Measurements from ENCODE around the gene CACNA2D3.
"Not testable (repeated sequence)": the region's sequence is repeated elsewhere in the genome, so short reads cannot be mapped to it uniquely, and the experiment has no call there.

CACNA2D3 gene

DNA sequence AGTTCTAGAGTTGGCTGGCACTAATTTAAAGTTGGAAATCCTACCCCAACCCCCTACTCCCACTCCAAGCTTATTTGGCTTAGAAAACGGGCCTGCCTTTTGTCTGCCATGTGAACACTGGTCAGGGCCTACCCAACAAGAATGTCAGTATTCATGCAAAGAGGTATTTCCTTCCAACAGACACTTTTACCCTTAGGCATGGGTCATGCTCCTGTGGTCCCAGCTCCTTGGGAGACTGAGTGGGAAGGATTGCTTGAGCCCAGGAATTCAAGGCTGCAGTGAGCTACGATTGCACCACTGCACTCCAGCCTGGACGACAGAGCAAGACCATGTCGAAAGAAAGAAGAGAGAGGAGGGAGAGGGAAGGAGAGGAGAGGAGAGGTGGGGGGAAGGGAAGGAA is 943.0 kb downstream of the CACNA2D3 start:
- no peak for DNase-seq

DNA sequence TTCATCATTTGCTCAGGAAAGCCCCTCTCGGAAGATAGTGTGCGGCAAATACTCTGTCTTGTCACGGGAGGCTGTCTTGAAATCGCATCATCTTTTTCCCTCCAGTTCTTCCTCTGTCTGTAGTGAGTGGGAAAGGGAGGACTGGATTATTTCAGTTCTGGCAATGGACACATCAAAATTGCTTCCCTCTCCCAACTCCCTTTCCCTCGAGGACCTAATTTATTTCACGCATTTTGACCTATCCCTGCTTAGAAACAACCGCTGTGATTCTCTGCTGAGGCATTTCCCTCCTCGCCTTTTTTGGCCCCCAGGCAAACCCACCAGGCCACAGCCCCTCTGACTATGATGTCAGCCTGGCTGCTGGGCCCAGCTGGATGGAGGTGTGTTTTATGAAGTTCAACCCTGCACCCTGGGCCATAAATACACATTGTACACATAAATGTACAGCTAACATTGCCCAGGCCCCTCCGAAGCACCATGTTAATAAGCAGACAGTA is 944.2 kb downstream of the CACNA2D3 start:
- DNase-seq: no peak

DNA sequence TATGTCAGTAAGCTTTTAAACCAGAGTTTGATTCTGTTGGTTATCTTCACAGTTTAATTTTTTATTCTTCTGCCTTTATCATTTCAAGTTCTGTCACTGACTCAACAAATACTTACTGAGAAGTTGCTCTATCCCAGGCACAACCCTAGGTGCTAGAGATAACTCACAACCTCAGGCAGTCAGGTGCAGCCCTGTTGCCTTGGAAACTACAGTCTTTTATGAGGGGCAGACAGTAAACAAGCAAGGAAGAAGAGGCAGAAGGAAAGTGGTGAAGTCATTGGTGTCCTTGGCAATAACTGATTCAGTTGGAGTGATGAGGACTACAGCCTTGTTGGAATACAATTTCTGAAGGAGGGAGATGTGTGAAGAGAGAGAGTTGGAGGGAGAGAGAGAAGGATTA is 947.6 kb downstream of the CACNA2D3 start:
- no peak for DNase-seq

DNA sequence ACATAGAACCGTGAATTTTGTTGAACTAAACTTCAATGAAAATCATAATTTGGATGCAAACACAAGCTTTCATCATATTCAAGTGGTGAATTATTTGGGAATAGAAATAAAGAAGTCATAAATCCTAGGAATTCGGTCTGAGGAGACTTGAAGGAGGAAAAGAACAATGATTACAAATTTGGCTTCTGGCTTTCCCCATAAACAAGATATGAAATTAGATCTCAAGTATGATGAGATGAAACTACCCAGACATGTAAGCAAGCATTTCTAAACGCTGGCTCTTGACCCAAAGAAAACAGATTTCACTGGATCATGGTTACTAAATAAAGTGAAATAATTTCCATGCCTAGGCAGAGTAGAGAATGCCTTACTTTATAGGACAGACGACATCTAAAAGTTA is 952.4 kb downstream of the CACNA2D3 start:
- no peak for DNase-seq

DNA sequence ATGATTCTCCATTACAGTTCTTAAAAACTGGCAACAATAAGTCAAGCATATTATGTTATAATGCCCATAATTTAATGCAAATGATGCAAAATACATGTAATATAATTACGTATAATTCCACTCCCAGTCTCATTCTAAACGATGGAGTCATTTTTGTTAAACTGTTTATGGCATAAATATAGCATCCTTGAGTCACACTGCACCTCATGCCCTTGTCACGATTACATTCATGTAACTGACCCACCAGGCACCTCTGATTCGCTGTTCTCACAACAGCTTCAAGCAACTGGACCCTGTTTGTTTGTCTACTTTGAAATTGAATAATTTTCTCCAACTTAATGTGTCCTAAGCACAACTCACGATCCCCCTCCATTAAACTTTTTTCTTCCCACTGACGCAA is 953.5 kb downstream of the CACNA2D3 start:
- no peak for DNase-seq

DNA sequence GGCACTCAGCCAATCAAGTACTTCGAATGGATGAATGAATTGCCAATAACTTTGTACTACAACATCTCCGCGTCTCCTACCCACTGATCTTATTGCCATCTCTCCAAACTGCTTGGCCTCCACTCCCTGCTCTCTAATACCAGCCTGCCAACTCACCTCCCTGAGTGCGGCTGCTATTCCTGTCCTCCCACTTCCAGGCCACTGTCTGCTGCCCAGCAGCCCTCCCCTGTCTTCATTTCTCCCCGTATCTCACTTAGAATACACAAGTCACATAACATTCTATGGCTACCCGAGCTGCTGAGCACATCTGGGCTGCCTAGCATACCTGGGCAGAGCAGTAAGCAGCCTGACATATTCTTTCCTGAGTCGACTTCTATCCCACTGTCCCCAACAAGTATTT is 955.4 kb downstream of the CACNA2D3 start:
- DNase-seq: no peak

DNA sequence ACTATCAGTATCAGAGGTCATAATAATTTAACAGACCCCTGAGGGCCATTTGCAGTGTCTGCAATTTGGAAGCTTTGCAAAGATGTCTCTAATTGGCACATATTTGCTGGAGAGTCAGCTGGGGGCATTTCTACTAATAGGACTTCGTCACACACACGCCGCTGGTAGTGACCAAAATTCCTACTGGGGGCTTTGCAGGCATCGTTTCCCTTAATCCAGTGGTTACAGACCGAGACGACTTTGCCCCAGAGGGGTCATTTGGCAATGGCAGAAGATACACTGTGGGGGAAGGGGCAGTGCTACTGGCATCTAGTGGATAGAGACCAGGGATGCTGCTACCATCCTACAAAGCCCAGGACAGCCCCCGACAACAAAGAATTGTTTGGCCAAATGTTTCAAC is 956.5 kb downstream of the CACNA2D3 start:
- no peak for DNase-seq

DNA sequence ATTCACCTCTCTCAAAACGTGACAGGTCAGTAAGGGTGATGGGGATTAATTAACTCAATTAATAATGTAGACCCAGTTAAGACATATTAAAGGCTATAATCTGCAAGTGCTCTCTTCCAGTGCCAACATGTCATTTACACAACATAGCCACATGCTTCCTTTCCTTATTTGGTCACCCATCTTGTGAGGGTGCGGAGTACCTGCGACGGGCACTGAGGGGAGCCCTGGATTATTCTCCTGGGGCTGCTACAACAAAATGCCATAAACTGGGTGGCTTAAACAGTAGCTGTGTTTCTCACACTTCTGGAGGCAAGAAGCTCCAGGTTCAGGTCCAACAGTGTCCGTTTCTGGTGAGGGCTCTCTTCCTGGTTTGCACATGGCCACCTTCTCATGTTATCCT is 962.9 kb downstream of the CACNA2D3 start:
- no peak for DNase-seq

DNA sequence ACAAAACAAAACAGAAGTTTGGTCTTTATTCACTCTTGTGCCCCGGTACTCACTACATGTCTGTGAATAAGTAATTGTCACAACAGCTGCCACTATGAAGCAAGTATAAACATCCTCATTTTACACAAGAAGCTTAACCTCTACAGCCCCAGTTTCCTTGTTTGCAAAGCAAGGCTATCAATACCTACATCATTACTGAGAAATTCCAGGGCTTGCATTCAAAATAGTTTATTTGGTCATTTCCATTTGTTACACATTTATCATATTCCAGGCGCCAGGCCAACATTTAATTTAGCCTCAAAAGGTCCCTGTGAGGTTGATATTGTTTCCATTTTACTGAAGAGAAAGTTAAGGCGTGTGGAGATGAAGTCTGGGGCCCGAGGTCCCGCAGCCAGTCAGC is 966.9 kb downstream of the CACNA2D3 start:
- DNase-seq: no peak

DNA sequence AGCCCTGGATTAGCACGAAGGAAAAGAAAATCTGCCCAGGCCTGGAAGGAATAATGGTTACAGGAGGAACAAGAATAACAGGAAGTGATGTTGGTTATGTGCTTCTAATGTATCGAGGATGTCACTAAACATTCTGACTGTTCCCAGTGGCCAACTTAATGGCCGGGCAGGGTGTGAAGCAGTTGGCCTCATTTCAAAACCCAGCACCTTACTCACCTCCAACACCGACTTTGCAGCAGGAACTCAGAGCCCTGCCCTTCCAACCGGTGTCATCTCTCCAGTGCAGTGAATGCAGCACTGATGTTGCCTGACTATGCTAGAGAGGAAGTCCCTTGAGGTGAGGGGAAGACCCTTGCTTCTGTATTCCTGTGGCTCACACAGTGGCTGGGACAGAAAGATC is 967.9 kb downstream of the CACNA2D3 start:
- no peak for DNase-seq

DNA sequence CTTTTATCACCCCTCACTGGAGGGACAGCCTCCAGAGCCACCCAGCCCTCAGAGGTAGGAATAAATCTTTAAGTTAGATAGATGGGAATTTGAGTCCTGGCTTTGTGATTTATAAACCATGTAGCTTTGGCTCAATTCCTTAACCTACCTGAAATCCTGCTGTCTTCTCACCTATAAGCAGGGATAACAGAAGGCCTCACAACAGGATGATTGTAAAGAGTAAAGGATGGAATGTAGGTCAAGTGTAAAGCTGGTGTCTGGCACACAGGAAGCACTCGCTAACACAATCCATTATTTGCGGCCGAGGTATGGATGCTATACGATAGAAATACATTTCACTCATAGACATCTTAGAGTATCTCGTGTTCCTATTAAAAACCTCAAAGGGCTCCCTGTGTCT is 968.4 kb downstream of the CACNA2D3 start:
- DNase-seq: no peak

DNA sequence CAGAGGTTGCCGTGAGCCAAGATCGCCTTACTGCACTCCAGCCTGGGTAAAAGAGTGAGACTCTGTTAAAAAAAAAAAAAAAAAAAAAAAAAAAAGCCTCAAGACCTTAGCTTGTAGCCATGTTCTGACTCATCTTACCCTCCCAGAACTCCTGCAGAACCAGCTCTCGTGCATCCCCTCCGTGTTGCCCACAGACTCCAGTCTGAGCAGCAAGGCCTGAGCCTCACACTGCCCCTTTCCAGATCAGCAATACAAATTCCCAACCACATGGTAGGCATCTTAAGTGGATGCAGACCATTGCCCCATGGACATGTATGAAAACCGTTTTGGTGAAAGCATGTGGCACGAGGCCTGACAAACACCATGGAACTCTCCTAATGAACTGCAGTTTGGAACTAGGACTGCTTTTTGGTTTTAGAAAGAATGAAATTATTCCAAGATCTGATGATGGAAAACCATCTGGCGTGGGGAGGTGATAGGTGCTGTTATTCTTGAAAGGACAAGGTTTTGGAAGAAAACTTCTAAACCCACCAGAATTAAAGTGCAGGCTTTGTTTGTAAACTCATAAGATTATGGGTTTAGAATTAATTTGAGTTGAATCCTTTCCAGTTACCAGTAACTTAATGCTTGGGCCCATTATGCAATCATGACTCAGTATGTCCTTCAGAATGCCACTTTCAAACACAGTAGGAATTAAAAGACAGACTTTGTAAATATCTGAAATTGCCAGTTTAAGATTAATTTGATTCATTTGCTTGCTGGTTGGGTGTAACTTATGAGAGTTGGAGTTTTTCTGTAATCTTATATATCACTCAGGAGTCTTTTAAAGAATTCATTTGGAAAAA is 969.3 kb downstream of the CACNA2D3 start:
- DNase-seq: no peak

DNA sequence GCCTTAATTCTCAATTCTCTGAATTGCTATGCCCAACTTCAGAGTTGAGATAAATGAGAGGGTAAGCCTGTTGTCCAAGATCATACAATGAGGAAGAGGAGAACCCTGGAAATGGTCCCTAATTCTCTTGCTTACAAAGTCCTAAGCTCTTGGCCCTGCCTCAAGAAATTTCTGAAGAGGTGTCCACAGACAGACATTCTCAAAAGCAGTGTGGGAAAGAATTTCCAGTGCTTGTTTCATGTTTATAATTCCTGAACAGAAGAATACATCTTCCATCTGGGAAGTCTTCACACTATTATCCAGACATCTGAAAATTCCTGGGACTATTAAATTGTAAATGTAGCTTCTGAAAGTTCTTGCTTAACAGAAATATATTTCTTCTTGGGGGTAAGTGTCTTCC is 972.3 kb downstream of the CACNA2D3 start:
- no peak for DNase-seq

DNA sequence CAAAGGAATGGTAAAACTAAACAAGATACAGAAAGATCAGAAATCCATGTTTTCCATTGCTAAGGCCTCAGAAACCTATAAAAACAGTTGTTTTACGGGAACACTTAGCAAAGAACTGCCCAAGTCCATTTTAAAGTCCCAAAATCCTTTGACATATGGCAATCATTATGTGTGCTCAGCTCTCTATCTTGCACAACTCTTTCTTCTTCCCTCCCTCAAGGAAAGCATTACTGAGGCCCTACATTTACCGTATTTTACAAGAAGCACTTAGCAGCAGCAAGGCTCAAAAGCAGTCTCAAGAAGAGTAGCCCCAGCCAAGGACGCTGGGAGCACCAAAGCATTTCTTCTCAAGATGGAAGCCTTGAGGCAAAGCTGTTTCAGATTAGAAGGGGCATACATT is 975.1 kb downstream of the CACNA2D3 start:
- DNase-seq: no peak

DNA sequence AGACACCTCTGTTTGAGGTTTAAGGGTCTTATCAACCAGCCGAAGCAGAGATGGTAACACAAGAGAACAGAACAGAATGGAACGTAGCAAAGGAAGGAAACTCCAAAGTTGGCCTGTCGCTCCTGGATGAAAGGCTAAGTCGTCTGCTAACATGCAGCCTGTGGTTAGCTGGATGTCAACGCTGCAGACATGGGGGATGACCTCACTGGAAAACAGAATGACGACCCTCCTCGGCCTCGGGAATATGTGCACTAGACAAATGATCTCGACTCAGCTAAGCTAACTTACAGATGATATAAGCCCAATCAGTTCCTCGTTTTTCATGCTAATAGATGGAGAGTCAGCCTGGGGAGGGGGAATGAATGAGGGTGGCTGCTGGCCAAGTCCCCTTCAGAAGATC is 983.3 kb downstream of the CACNA2D3 start:
- DNase-seq: no peak

DNA sequence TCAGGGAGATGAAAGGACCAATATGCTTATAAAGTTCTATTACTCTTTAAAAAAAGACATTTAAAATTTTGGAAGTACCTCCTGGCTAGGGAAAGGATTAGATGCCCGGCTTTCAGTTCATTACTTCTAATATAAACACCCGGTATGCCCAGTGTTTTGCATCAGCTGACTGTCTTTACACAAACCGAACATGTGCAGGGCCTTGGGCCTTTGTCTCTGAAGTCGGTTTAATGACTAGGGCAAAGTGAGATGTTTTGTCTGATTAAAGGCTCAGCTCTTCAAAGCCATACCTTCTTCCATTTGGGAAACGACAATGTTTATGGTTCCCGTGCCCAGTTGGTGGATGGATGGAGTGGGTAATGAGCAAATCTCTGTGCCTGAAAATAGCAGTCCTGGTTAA is 984.8 kb downstream of the CACNA2D3 start:
- no peak for DNase-seq

DNA sequence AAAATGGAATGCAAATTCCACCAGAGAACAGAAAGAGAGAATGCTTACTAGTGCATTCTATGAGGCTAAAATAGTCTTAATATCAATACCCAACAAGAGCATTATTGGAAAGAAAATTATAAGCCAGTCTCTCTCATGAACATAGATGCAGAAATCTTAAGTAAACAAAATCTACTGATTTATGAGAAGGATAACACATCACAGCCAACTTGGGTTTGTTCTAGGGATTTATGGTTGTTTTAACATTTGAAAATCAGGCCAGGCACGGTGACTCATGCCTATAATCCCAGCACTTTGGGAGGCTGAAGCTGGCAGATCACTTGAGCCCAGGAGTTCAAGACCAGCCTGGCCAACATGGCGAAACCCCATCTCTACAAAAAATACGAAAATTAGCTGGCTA is 989.6 kb downstream of the CACNA2D3 start:
- DNase-seq: not testable (repeated sequence)

DNA sequence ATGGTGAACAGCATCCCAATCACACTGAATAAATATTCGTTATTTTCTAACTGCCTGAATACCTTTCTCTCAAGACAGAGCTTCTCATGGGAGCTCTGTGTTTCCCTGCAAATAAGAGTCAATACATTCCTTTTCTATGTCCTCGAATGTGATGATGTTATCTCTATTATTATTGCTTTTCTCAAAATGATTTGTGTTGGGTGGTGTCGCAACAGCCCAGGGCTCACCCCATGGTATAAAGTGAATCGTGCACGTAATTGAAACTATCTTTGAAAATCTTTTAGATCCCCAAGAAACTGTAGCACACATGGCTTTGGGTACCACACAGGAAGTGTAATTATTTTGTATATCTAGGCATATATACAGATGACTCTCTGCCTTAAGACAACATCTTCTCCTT is 996.1 kb downstream of the CACNA2D3 start:
- DNase-seq: no peak

DNA sequence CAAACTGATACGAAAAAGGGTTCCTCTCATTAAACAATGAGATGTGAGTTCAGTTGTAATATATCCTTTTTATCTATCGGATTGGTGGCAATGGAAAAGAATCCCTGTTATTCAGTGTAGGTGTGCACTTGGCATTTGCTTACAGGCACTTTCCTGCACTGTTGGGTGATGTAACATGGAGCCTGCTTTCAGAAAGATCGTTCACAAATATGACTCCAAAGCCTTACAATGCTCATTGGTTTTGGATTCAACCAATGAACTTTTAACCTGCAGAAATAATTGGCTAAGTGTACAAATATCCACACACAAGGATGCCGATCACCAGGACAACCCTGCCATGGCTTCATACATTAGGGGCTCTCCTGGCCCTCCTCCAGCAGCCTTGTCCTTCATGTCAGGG is 996.9 kb downstream of the CACNA2D3 start:
- DNase-seq: no peak

DNA sequence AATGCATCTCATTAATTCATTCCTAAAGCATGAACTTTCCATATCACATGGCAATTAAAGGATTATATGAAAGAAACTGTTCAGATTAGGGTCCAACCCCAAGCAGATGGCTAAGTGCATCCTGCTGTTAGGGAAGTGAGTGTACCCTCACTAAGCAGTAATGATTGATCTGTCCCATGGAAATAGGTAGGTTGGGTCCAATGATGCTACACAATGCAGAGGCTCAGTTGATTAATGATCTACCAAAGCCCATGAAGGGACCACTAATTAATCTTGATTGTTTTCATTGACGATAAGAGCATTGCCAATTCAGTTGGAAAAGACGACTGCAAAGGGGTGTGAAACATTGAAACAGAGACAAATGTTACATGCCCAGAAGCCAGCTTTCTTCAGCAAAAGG is 1000.0 kb downstream of the CACNA2D3 start:
- no peak for DNase-seq
